ENCODE measurements around the gene CNTFR.

CNTFR gene

DNA sequence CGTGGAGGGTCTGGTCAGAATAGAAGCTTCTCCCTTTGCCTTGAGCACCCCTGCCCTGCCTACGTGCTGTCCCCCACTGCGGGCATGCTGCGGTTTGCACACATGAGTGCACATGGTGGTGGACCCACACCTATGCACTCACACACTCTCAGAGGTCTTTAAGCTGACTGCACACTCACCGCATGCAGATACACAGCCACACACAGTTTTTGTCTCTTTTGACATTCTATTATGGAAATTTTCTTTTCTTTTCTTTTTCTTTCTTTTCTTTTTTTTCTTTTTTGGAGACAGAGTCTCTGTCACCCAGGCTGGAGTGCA lies 39.9 kb upstream of the CNTFR start:
- TF ChIP-seq, protein P1, sequence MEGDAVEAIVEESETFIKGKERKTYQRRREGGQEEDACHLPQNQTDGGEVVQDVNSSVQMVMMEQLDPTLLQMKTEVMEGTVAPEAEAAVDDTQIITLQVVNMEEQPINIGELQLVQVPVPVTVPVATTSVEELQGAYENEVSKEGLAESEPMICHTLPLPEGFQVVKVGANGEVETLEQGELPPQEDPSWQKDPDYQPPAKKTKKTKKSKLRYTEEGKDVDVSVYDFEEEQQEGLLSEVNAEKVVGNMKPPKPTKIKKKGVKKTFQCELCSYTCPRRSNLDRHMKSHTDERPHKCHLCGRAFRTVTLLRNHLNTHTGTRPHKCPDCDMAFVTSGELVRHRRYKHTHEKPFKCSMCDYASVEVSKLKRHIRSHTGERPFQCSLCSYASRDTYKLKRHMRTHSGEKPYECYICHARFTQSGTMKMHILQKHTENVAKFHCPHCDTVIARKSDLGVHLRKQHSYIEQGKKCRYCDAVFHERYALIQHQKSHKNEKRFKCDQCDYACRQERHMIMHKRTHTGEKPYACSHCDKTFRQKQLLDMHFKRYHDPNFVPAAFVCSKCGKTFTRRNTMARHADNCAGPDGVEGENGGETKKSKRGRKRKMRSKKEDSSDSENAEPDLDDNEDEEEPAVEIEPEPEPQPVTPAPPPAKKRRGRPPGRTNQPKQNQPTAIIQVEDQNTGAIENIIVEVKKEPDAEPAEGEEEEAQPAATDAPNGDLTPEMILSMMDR (IDR thresholded peaks at IDR 0.05), result no peak
- peak overlapping the region; percentile 79 for H3K4me3 Mint-ChIP-seq
- H3K27me3 Mint-ChIP-seq (ENCODE audit: low read depth, poor library complexity), result peaks cover 75% of the 10 kb centered on the region

DNA sequence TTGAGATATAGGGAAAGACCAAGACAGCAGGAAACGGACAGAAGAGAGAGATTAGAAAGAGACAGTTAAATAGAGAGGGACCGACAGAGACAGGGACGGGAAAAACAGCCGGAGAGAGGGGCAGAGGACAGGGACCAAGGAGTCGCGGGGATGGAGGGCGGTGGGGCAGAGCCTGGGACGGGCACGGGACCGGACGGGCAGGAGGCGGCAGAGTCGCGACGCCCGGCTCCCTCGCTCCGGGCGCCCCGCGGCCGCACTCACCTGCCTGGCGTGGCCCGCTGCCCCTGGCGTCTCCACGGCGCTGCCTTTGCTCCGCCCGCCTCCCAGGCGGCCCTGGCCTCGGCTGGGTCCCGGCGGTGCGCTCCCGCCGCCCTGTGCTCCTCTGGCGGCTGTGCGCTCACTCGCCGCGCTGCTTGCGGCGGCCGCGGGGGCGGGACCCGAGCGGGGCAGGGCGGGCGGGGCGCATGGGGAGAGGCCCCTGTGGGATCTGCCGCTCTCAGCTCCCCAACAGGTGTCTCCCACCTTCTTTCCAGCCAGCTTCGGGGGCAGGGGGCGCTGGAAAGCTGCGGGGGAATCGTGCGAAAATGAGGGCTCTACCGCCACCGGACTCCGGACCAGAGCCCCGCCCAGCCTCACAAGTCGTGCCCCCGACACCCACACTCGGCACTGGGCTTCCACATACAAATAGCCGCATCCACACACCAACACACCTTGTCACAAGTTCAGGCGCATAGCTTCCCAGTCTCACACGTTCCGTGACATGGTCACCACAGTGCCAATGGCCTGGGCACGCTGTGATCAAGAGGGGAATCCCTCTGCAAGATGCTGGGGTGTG lies 39.3 kb upstream of the CNTFR start, which contains the start of gene ARID3C:
TSS of gene ARID3C (minus strand) at position 411 of the 835 bp plus-strand sequence. CDS start 1,052 bp downstream, outside the sequence.
- peaks cover 77% of the 10 kb centered on the region for H3K27me3 Mint-ChIP-seq (ENCODE audit: low read depth, poor library complexity)
- H3K4me3 Mint-ChIP-seq, result peak within 1 kb of the TSS; percentile 86
- TF ChIP-seq, protein P1 (IDR thresholded peaks at IDR 0.05), result no peak
- peaks cover 34% of the 10 kb centered on the region for H3K4me1 Mint-ChIP-seq
- H3K36me3 Mint-ChIP-seq (ENCODE audit: low read depth), result no peaks in the 10 kb centered on the region
- peak within 1 kb of the TSS; percentile 55 for H3K27ac Mint-ChIP-seq
- H3K9me3 Mint-ChIP-seq, result no peaks in the 10 kb centered on the region
- peak; percentile 73 for DNase-seq

More for the DNA sequence above, 39.9 kb upstream of the CNTFR start:
- no peaks in the 10 kb centered on the region for H3K9me3 Mint-ChIP-seq
- DNase-seq, result no peak
- H3K27ac Mint-ChIP-seq, result peak overlapping the region; percentile 55
- peaks cover 34% of the 10 kb centered on the region for H3K4me1 Mint-ChIP-seq
- H3K36me3 Mint-ChIP-seq (ENCODE audit: low read depth), result no peaks in the 10 kb centered on the region

DNA sequence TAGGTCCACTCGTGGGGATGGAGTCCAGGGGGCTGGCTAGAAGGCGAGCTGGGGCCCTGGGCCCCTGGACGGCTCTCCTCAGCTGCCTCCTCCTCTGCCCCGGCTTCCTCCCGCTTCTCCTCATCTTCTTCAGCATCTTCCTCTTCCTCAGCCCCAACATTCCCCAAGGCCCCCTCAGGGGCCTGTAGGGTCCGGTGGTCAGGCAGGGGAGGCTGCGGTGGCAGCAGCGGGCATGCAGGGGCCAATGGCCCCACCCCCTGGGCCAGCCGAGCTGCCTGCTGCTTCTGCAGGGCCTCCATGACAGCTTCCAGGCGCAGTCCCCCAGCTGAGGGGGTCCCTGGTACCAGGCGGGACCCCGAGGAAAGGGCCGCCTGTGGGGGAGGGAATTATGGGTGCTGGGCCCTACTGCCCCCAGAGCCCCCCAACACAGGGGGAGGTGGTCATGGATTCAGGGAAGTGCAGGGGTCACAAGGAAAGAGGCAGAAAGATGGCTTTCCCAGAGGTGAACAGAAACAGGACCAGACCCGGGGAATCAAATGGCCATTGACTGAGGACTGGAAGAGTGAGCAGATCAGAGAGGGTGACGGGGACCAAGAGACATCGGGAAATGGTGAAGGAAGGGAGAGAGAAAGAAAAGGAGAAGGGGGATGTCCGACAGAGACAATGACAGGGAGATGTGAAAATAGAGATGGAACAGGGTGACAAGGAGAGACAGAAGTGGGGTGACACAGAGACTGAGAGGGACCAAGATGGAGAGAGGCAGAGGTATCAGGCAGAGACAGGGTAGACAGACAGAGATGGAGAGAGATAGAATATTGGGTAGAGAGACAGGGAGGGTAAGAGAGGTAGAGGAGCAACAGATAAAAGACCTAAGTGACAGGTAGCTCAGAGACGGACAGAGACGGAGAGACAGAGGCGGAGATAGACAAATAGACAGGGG lies 38.5 kb upstream of the CNTFR start:
- no peak for DNase-seq
- H3K27ac Mint-ChIP-seq, result no peak overlapping the region
- H3K27me3 Mint-ChIP-seq (ENCODE audit: low read depth, poor library complexity), result peaks cover 82% of the 10 kb centered on the region
- no peaks in the 10 kb centered on the region for H3K36me3 Mint-ChIP-seq (ENCODE audit: low read depth)
- H3K4me1 Mint-ChIP-seq, result peaks cover 31% of the 10 kb centered on the region
- no peaks in the 10 kb centered on the region for H3K9me3 Mint-ChIP-seq
- TF ChIP-seq, protein P1 (IDR thresholded peaks at IDR 0.05), result no peak
- H3K4me3 Mint-ChIP-seq, result peak overlapping the region; percentile 86

DNA sequence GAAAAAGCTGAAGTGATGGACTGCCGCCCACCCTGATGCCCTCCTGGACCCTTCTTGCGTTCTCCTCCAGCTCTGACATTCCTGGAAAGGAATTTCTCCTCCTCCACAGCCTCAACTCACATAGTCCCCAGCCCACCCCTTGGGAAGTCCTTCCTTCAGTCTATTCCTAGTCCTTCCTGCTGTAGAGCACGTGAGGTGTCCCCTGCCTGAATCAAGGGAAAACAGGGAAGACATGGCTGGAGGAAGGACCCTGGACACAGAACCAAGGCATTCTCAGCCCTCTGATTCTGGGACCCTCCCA lies 35.6 kb upstream of the CNTFR start:
- H3K27ac Mint-ChIP-seq, result no peak overlapping the region
- H3K4me1 Mint-ChIP-seq, result peaks cover 28% of the 10 kb centered on the region
- H3K4me3 Mint-ChIP-seq, result peak overlapping the region; percentile 62
- no peaks in the 10 kb centered on the region for H3K36me3 Mint-ChIP-seq (ENCODE audit: low read depth)
- H3K9me3 Mint-ChIP-seq, result no peaks in the 10 kb centered on the region
- peaks cover 79% of the 10 kb centered on the region for H3K27me3 Mint-ChIP-seq (ENCODE audit: low read depth, poor library complexity)
- DNase-seq, result no peak
- TF ChIP-seq, protein P1 (IDR thresholded peaks at IDR 0.05), result no peak

DNA sequence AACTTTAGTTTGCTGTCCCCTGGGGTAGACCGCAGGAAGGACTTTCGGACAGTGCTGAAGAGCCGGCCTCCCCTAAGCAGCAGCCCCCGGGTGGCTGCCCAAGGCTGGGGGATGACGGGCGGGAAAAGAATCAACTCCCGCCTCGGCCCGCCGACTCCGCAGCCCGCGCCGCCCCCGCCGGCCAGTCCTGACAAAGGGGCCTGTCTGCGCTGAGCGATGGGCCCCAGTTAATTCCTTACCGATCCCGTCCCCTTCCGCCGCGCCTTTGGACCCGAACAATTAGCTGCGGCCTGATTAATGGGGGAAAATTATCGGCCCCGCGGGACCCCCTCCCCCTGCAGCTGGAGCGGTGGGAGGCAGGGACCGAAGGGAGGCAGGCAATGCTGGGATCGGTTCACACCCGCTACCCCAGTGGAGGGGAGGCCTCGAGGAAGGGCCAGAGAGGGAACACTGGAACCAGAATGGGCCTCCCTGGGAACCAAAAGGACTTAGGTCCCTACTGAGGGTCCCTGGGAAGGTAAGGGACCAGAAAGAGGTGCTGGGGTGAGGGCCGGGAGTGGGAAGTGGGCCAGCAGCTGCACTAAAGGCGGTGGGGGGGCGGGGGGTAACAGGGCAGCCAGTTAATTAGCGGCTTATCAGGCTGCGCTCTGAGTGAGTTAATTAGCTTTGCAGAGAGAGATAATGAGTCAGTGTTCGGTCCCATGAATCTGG lies 35.1 kb upstream of the CNTFR start:
- no peaks in the 10 kb centered on the region for H3K36me3 Mint-ChIP-seq (ENCODE audit: low read depth)
- peaks cover 74% of the 10 kb centered on the region for H3K27me3 Mint-ChIP-seq (ENCODE audit: low read depth, poor library complexity)
- no peaks in the 10 kb centered on the region for H3K9me3 Mint-ChIP-seq
- peaks cover 31% of the 10 kb centered on the region for H3K4me1 Mint-ChIP-seq
- DNase-seq, result peak; percentile 53
- TF ChIP-seq, protein P1 (IDR thresholded peaks at IDR 0.05), result no peak
- peak overlapping the region; percentile 62 for H3K4me3 Mint-ChIP-seq
- H3K27ac Mint-ChIP-seq, result no peak overlapping the region
